DND-41 (cell line): Measurements from ENCODE around the gene TFCP2.

Experiments
- ATAC-seq: fragments of 200-7000 bp; cut with Tn5 transposase; 3 replicates; pipeline ENCODE4 v1.9.1; 2021; ENCODE audit warnings: low read depth; ENCODE audit not compliant: insufficient read depth
- DNase-seq: peaks from one replicate; pipeline ENCODE4 v3.0.0-alpha.2; 2020
- H2AFZ ChIP-seq: 2 replicates; pipeline ENCODE4 v1.6.0; 2012; ENCODE audit warnings: low read depth, low read length
- H3K27ac ChIP-seq: 2 replicates; pipeline ENCODE4 v1.5.1; 2012; ENCODE audit warnings: low read length, inconsistent platforms
- H3K27me3 ChIP-seq: fragments of 200-600 bp; sonication (generic); 2 replicates; pipeline ENCODE4 v1.6.0; 2012; ENCODE audit warnings: low read length, mild to moderate bottlenecking, inconsistent platforms; ENCODE audit not compliant: insufficient read depth, poor library complexity
- H3K36me3 ChIP-seq: 2 replicates; pipeline ENCODE4 v1.5.1; 2012; ENCODE audit warnings: low read length, inconsistent platforms; ENCODE audit not compliant: insufficient read depth
- H3K4me1 ChIP-seq: 2 replicates; pipeline ENCODE4 v1.5.1; 2012; ENCODE audit warnings: mild to moderate bottlenecking, low read length; ENCODE audit not compliant: insufficient read depth
- H3K4me2 ChIP-seq: 2 replicates; pipeline ENCODE4 v1.6.0; 2012; ENCODE audit warnings: mild to moderate bottlenecking, moderate library complexity, low read length, inconsistent platforms; ENCODE audit not compliant: insufficient read depth
- H3K4me3 ChIP-seq, 2 experiments: fragments of 200-600 bp in 1 of 2; shearing (Covaris generic) in 1 of 2; 2 replicates each; pipeline ENCODE4 v1.5.1; 2012 to 2016; ENCODE audit warnings: inconsistent platforms in 2 of 2, low read length in 2 of 2, mild to moderate bottlenecking in 2 of 2, low read depth in 1 of 2, moderate library complexity in 1 of 2
- H3K79me2 ChIP-seq: 2 replicates; pipeline ENCODE4 v1.6.0; 2012; ENCODE audit warnings: low read length, inconsistent platforms; ENCODE audit not compliant: insufficient read depth
- H3K9ac ChIP-seq: 2 replicates; pipeline ENCODE4 v1.6.0; 2012; ENCODE audit warnings: low read depth, mild to moderate bottlenecking, inconsistent platforms, low read length, moderate library complexity
- H3K9me3 ChIP-seq: 2 replicates; pipeline ENCODE4 v1.5.1; 2012; ENCODE audit warnings: low read length, moderate library complexity, mild to moderate bottlenecking, inconsistent platforms; ENCODE audit not compliant: insufficient read depth, severe bottlenecking
- H4K20me1 ChIP-seq: 2 replicates; pipeline ENCODE4 v1.6.0; 2012; ENCODE audit warnings: low read length; ENCODE audit not compliant: insufficient read depth
- EZH2 ChIP-seq: IDR thresholded peaks from 3 replicates; pipeline ENCODE4 v1.6.1; 2012; ENCODE audit warnings: borderline replicate concordance, low read depth, mild to moderate bottlenecking, moderate library complexity, low read length, inconsistent platforms; ENCODE audit not compliant: severe bottlenecking
- TF ChIP-seq, protein P1 (sequence below): IDR thresholded peaks from 2 replicates; pipeline ENCODE4 v1.5.1; 2012; ENCODE audit warnings: borderline replicate concordance, low read length, moderate library complexity, mild to moderate bottlenecking; ENCODE audit not compliant: poor library complexity, severe bottlenecking; ENCODE audit errors: extremely low read depth

The TFCP2 gene

DNA sequence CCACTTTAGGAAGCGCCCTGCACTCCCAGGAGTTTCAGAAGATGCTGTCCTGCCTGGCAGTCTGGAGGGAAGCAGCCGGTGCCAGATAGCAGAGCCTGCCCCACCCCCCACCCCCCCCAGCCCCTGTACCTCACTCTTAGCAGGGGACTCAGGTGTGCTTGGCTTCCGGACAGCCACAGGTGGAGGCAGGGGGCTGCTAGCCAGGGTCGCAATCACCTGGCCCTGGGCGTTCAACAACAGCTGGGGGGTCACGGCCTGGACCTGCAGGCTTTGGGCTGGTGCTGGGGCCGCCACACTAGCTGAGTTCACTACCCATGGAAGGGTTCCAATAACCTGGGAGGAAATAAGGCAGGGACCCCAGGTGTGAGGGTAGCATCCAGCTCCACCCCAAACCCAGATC lies 22.9 kb upstream of the TFCP2 start:
- Histone ChIP-seq H3K4me1 (no peaks in the 10 kb centered on the region), H3K9me3 (no peaks in the 10 kb centered on the region), H3K9ac (no peak overlapping the region), H3K4me2 (no peak overlapping the region), H3K4me3 (no peak overlapping the region), H3K36me3 (no peaks in the 10 kb centered on the region), H4K20me1 (no peaks in the 10 kb centered on the region), H3K79me2 (no peaks in the 10 kb centered on the region), H2AFZ (no peak overlapping the region), H3K27me3 (no peaks in the 10 kb centered on the region), H3K27ac (no peak overlapping the region)
- DNase-seq (no peak), ATAC-seq (no peak)
- TF ChIP-seq, protein P1, sequence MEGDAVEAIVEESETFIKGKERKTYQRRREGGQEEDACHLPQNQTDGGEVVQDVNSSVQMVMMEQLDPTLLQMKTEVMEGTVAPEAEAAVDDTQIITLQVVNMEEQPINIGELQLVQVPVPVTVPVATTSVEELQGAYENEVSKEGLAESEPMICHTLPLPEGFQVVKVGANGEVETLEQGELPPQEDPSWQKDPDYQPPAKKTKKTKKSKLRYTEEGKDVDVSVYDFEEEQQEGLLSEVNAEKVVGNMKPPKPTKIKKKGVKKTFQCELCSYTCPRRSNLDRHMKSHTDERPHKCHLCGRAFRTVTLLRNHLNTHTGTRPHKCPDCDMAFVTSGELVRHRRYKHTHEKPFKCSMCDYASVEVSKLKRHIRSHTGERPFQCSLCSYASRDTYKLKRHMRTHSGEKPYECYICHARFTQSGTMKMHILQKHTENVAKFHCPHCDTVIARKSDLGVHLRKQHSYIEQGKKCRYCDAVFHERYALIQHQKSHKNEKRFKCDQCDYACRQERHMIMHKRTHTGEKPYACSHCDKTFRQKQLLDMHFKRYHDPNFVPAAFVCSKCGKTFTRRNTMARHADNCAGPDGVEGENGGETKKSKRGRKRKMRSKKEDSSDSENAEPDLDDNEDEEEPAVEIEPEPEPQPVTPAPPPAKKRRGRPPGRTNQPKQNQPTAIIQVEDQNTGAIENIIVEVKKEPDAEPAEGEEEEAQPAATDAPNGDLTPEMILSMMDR = no peak
- no peak for TF ChIP-seq EZH2

DNA sequence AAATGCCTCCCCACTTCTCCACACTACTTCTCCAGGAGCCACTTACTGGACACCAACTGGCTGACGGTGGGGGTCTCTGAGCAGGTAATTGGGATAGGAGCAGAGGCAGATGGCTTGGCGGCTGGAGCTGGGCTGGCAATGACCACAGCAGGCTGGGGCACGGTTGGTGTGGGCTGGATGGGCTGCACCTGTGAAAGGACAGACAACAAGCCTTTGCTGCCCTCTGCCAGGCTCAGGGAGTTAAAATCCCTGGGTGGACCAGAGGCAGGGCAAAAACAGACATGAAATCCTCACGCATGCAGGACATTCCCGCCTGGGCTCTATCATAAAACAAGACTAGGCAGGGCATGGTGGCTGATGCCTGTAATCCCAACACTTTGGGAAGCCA lies 19.3 kb upstream of the TFCP2 start:
- no peak for DNase-seq
- H3K79me2 ChIP-seq = no peaks in the 10 kb centered on the region
- no peaks in the 10 kb centered on the region for H3K27me3 ChIP-seq
- H3K4me1 ChIP-seq = no peaks in the 10 kb centered on the region
- no peak for ATAC-seq
- H3K27ac ChIP-seq = no peak overlapping the region
- no peak overlapping the region for H3K4me2 ChIP-seq
- no peaks in the 10 kb centered on the region for H4K20me1 ChIP-seq
- H3K9ac ChIP-seq = no peak overlapping the region
- no peaks in the 10 kb centered on the region for H3K36me3 ChIP-seq
- H3K4me3 ChIP-seq = no peak overlapping the region
- TF ChIP-seq, protein P1 = no peak
- no peak for TF ChIP-seq EZH2
- no peaks in the 10 kb centered on the region for H3K9me3 ChIP-seq
- no peak overlapping the region for H2AFZ ChIP-seq

DNA sequence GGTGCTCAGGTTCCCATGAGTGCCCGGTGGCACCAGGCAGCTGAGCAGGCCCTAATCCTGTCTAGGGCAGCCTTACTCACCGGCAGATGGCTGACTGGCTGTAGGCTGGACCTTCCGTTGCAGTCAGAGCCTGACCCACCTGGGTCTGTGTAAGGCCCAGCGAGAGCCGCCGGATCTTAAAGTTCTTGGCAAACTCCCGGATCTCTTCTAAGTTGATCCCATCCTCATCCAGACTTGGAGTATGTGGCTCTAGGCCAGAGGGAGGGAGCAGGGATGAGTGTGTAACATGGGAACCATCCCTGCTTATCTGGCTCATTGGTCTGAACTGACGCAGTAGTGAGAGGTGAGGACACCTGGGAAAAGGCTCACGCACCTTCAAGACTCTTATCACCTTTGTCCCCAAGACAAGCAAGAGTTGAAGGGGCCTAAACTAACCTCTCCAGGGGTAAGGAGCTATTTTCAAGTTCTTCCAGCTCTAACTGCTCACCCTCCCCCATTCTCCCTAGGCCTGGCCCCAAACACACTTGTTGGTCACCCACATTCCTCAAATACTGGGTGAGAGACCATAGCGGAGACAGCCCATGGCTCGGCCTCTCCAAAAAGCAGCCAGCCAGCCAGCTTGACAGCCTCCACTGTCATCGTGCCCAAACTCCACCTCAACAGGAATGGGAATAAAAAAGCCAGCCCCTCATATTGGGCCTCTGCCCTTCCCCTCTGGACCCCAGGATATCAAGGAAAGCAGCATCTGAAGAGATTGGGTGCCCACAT lies 18.8 kb upstream of the TFCP2 start:
- Histone ChIP-seq H2AFZ (no peak overlapping the region), H3K4me3 (no peak overlapping the region), H3K27me3 (no peaks in the 10 kb centered on the region), H3K27ac (no peak overlapping the region), H3K4me1 (no peaks in the 10 kb centered on the region), H3K36me3 (no peaks in the 10 kb centered on the region), H4K20me1 (no peaks in the 10 kb centered on the region), H3K9ac (no peak overlapping the region), H3K4me2 (no peak overlapping the region), H3K79me2 (no peaks in the 10 kb centered on the region), H3K9me3 (no peaks in the 10 kb centered on the region)
- ATAC-seq (no peak), DNase-seq (no peak)
- TF ChIP-seq, protein P1 = no peak
- no peak for TF ChIP-seq EZH2
